Fibroblast of the aortic adventitia (primary cell): ENCODE results near the gene CERS6. TPM values are rescaled to one million over a fixed set of nuclear protein-coding genes. Genes with fewer than 3 reads are reported as not detected.
"Not testable (repeated sequence)": the region's sequence is repeated elsewhere in the genome, so short reads cannot be mapped to it uniquely, and the experiment has no call there.

Experiments
- DNase-seq: peaks from one replicate; pipeline ENCODE4 v3.0.0-alpha.2; 2010; ENCODE audit warnings: low read depth
- H3K4me3 ChIP-seq: 2 replicates; pipeline ENCODE4 v1.5.1; 2011; ENCODE audit warnings: low read depth, mild to moderate bottlenecking, control low read depth, low read length, moderate library complexity
- CTCF ChIP-seq: IDR thresholded peaks from 2 replicates; pipeline ENCODE4 v1.5.1; 2011; ENCODE audit warnings: mild to moderate bottlenecking, low read length, control low read depth, inconsistent platforms; ENCODE audit not compliant: insufficient read depth
- total RNA-seq: library from RNA; depleted of rRNA; stranded (reverse); fragments of >200 nt; gene quantifications from 2 replicates; pipeline ENCODE4 v1.2.3, GENCODE V29; 2012; ENCODE audit warnings: low replicate concordance

The CERS6 gene
- 13.2 and 14.2 TPM in 2 replicates for total RNA-seq

GRCh38 chr2:168455645-168456520 is at the start of gene CERS6:
Gene CERS6, plus strand, starts transcription at chr2:168456272. Its CDS starts 177 bp downstream, at chr2:168456449.
- peak; percentile 91 for DNase-seq
- H3K4me3 ChIP-seq: peak within 1 kb of the TSS; percentile 97
- no peak for TF ChIP-seq CTCF

GRCh38 chr2:168412301-168412700 is 43.8 kb upstream of the CERS6 start:
- not testable (repeated sequence) for H3K4me3 ChIP-seq

GRCh38 chr2:168413101-168413500 is 43.0 kb upstream of the CERS6 start:
- H3K4me3 ChIP-seq: not testable (repeated sequence)

More at GRCh38 chr2:168412301-168412700, 43.8 kb upstream of the CERS6 start:
- not testable (repeated sequence) for DNase-seq

GRCh38 chr2:168416555-168416954 is 39.5 kb upstream of the CERS6 start:
- no peak overlapping the region for H3K4me3 ChIP-seq
- no peak for DNase-seq
- TF ChIP-seq CTCF: no peak

More at GRCh38 chr2:168413101-168413500, 43.0 kb upstream of the CERS6 start:
- not testable (repeated sequence) for DNase-seq

GRCh38 chr2:168422584-168422983 is 33.5 kb upstream of the CERS6 start:
- no peak for TF ChIP-seq CTCF
- DNase-seq: no peak
- no peak overlapping the region for H3K4me3 ChIP-seq

- DNase-seq: peak; percentile 40
- no peak overlapping the region for H3K4me3 ChIP-seq
- TF ChIP-seq CTCF: no peak
Measured at GRCh38 chr2:168424112-168424951, 31.7 kb upstream of the CERS6 start.

GRCh38 chr2:168424971-168425370 is 31.1 kb upstream of the CERS6 start:
- H3K4me3 ChIP-seq: no peak overlapping the region
- no peak for DNase-seq
- TF ChIP-seq CTCF: no peak
